Stomach smooth muscle (tissue), 2 donors: ENCODE results near the gene PDE11A.

ENCODE experiments used
- H3K27ac ChIP-seq: one replicate; pipeline ENCODE4 v1.7.0; 2013; ENCODE audit warnings: mild to moderate bottlenecking, low read length, inconsistent platforms
- H3K27me3 ChIP-seq, 2 donors: one replicate each; pipeline ENCODE4 v1.7.0; 2013; ENCODE audit warnings: low read length in 2 of 2; ENCODE audit not compliant: insufficient read depth in 2 of 2, control insufficient read depth in 1 of 2
- H3K36me3 ChIP-seq, 2 donors: one replicate each; pipeline ENCODE4 v1.7.0; 2013; ENCODE audit warnings: low read length in 2 of 2; ENCODE audit not compliant: control insufficient read depth in 2 of 2, insufficient read depth in 2 of 2
- H3K4me1 ChIP-seq: one replicate; pipeline ENCODE4 v1.7.0; 2013; ENCODE audit warnings: low read length; ENCODE audit not compliant: control insufficient read depth, insufficient read depth
- H3K4me3 ChIP-seq, 2 donors: one replicate each; pipeline ENCODE4 v1.7.0; 2013; ENCODE audit warnings: low read length in 2 of 2
- H3K9ac ChIP-seq, 2 donors: one replicate each; pipeline ENCODE4 v1.7.0; 2013; ENCODE audit warnings: low read length in 2 of 2, mild to moderate bottlenecking in 1 of 2
- H3K9me3 ChIP-seq, 2 donors: one replicate each; pipeline ENCODE4 v1.7.0; 2013; ENCODE audit warnings: low read length in 2 of 2; ENCODE audit not compliant: control insufficient read depth in 2 of 2
- donor health status: healthy.
- donor health status: Pancreatic carcinoma.

Gene PDE11A

GRCh38 chr2:178074123-178075005 lies 1.8 kb upstream of the PDE11A start:
- no peaks in the 10 kb centered on the region for H3K36me3 ChIP-seq
- peaks cover 8% of the 10 kb centered on the region for H3K4me1 ChIP-seq
- H3K9ac ChIP-seq = no peak overlapping the region
- peaks cover 12 to 13% of the 10 kb centered on the region in 2 donors for H3K27me3 ChIP-seq
- H3K27ac ChIP-seq = no peak overlapping the region
- H3K4me3 ChIP-seq = no peak overlapping the region
- no peaks in the 10 kb centered on the region for H3K9me3 ChIP-seq

- H3K27me3 ChIP-seq = peaks cover 12 to 13% of the 10 kb centered on the region in 2 donors
These were observed 586 bp downstream of the PDE11A start for GRCh38 chr2:178072000-178072382.

GRCh38 chr2:178070824-178071223 lies 1.8 kb downstream of the PDE11A start:
- Histone ChIP-seq H3K9ac (no peak overlapping the region), H3K4me1 (peaks cover 8% of the 10 kb centered on the region), H3K27me3 (peaks cover 11 to 13% of the 10 kb centered on the region in 2 donors), H3K27ac (no peak overlapping the region), H3K4me3 (no peak overlapping the region), H3K36me3 (no peaks in the 10 kb centered on the region), H3K9me3 (no peaks in the 10 kb centered on the region)

More at GRCh38 chr2:178072000-178072382, 586 bp downstream of the PDE11A start:
- Histone ChIP-seq H3K4me3 (peak overlapping the region; percentile 76 to 81), H3K36me3 (no peaks in the 10 kb centered on the region), H3K9me3 (no peaks in the 10 kb centered on the region), H3K9ac (peak overlapping the region in 1 of 2 donors; percentile 71), H3K27ac (no peak overlapping the region), H3K4me1 (peaks cover 8% of the 10 kb centered on the region)

DNA sequence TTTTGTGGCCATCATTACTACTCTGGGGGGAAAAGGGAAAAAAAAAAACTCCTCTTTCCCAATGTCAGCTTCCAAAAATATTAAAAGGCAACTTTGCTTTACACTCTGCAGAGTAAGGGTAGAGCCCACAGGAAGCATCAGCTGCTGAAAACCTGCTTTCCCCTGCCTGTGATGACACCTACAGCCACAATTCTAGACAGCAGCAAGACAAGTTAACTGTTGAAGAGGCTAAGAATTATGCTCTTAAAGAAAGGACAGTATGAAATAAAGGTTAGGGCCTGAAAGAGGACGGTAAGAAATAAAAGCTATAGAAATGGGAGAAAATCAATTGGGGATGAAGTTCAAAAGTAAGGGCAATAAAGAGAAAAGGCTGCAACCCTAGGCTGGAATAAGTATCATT lies 3.0 kb downstream of the PDE11A start:
- Histone ChIP-seq H3K27ac (no peak overlapping the region), H3K9ac (no peak overlapping the region)

GRCh38 chr2:178068823-178069454 lies 3.6 kb downstream of the PDE11A start:
- Histone ChIP-seq H3K4me1 (peaks cover 8% of the 10 kb centered on the region), H3K9me3 (no peaks in the 10 kb centered on the region), H3K27ac (no peak overlapping the region), H3K9ac (no peak overlapping the region), H3K4me3 (no peak overlapping the region), H3K36me3 (no peaks in the 10 kb centered on the region), H3K27me3 (peaks cover 7 to 13% of the 10 kb centered on the region in 2 donors)

More for the DNA sequence above, 3.0 kb downstream of the PDE11A start:
- H3K36me3 ChIP-seq = no peaks in the 10 kb centered on the region
- peaks cover 7 to 13% of the 10 kb centered on the region in 2 donors for H3K27me3 ChIP-seq
- H3K9me3 ChIP-seq = no peaks in the 10 kb centered on the region
- peaks cover 8% of the 10 kb centered on the region for H3K4me1 ChIP-seq
- no peak overlapping the region for H3K4me3 ChIP-seq

- Histone ChIP-seq H3K9ac (no peak overlapping the region), H3K36me3 (no peaks in the 10 kb centered on the region), H3K4me1 (no peaks in the 10 kb centered on the region), H3K27me3 (peaks cover 2 to 6% of the 10 kb centered on the region in 2 donors), H3K9me3 (no peaks in the 10 kb centered on the region), H3K27ac (no peak overlapping the region), H3K4me3 (no peak overlapping the region)
These were observed 5.5 kb downstream of the PDE11A start for GRCh38 chr2:178066890-178067669.

DNA sequence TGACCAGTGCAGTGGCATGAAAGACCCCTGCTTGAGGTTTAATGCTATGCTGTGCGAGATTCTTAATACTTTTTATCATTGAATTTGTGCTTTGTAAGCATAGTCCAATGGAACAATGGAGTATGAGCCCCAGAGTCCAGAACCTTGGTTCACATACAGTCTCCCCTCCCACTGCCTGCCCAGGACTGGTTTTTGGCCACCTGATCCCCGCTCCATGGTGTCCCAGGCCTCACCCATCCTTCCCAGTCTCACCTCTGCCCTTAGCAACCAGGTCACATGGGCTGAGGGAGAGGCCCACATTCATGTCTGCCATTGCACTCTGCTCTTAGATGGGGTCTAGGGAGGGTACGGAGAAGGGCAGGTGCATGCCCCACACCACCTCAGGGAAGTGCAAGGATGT lies 6.3 kb downstream of the PDE11A start:
- Histone ChIP-seq H3K27me3 (peaks cover 1 to 2% of the 10 kb centered on the region in 2 donors), H3K4me3 (no peak overlapping the region), H3K4me1 (no peaks in the 10 kb centered on the region), H3K36me3 (no peaks in the 10 kb centered on the region), H3K9me3 (no peaks in the 10 kb centered on the region), H3K9ac (no peak overlapping the region), H3K27ac (no peak overlapping the region)

DNA sequence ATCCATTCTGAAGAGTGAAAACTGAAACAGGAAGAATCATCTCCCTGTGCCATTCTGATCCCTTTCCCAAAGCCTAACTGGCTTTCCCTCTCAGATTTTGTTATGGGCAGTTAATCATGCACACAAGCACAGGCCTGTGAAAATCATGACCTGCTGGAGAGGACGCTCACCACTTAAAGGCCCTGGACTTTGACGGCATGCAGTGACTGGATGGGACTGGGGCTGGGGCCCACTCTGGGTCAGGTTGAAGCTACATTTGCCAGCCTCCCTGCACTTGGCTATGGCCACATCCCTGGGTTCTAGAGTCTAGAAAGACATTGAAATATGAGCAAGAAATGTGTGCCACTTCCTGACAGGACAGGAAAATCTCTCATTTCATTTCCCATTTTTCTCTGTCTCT lies 12.9 kb downstream of the PDE11A start:
- Histone ChIP-seq H3K27me3 (no peaks in the 10 kb centered on the region), H3K4me3 (no peak overlapping the region), H3K36me3 (no peaks in the 10 kb centered on the region), H3K4me1 (no peaks in the 10 kb centered on the region), H3K9ac (no peak overlapping the region), H3K9me3 (no peaks in the 10 kb centered on the region), H3K27ac (no peak overlapping the region)

GRCh38 chr2:178059111-178059510 lies 13.5 kb downstream of the PDE11A start:
- no peak overlapping the region for H3K4me3 ChIP-seq
- no peaks in the 10 kb centered on the region for H3K9me3 ChIP-seq
- H3K27me3 ChIP-seq = no peaks in the 10 kb centered on the region
- H3K4me1 ChIP-seq = no peaks in the 10 kb centered on the region
- H3K9ac ChIP-seq = no peak overlapping the region
- H3K36me3 ChIP-seq = no peaks in the 10 kb centered on the region
- H3K27ac ChIP-seq = no peak overlapping the region

DNA sequence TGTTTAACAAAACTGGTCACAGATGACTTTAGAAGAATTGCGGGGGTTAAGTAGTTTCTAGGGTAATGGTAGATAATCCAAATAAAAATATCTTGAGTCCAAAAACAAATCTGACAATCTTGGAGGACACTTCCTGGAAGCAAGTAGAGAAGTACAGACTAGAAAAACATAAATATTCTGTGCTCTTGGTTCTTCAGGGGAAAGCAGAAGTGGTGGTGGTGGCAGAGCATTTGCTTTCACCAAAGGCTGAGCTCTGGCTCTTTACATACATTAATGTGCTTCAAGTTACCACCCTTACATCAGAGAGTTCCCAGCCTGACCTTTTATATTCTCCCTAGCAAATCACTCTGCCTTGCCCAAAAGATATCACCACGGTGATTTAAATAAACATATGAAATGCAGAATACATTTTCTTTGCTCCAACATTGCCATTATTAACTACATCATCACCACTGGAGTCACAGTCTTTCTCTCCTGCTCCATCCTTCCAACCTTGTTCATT lies 15.3 kb downstream of the PDE11A start:
- no peaks in the 10 kb centered on the region for H3K4me1 ChIP-seq
- H3K9me3 ChIP-seq = no peaks in the 10 kb centered on the region
- H3K27me3 ChIP-seq = no peaks in the 10 kb centered on the region
- H3K4me3 ChIP-seq = no peak overlapping the region
- H3K36me3 ChIP-seq = no peaks in the 10 kb centered on the region
- no peak overlapping the region for H3K27ac ChIP-seq
- H3K9ac ChIP-seq = no peak overlapping the region
